HG03571 (cell line): ENCODE data around the gene CTDNEP1.

ENCODE experiments used
- ATAC-seq: cut with Tn5 transposase; IDR thresholded peaks from one replicate; pipeline ENCODE4 v1.9.1; 2021; ENCODE audit not compliant: unreplicated experiment

Gene CTDNEP1

DNA sequence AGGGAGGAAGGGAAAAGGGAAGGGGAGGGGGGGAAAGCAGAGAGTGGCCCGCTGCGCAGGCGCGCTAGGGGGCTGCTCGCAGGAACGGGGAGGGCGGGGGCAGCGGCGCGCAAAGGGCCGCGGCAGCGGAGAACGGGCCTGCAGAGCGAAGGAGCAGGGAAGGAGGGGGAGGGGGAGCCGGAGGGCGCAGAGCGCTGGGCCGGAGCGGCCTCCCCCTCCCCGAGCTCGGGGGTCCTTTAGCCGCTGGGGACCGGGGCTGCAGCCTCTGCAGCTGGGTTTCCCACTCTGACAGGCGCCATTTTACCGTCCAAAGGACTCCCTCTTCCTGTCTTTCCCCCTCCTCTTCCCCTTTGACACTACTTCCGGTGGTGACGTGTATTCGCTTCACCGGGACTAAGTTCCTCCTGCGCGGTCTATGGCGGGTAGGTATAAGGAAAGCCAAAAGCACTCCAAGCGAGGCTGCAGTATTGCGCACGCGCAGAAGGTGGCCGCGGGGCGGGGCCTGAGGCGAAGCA is at the start of gene CTDNEP1:
CTDNEP1 (minus strand) TSS at position 74 of the 515 bp plus-strand sequence. CDS start 438 bp downstream, outside the sequence.
- ATAC-seq = peak; percentile 68

GRCh38 chr17:7296189-7296861 is 44.8 kb upstream of the CTDNEP1 start:
- ATAC-seq = no peak

GRCh38 chr17:7295230-7296180 is 44.0 kb upstream of the CTDNEP1 start:
- no peak for ATAC-seq

DNA sequence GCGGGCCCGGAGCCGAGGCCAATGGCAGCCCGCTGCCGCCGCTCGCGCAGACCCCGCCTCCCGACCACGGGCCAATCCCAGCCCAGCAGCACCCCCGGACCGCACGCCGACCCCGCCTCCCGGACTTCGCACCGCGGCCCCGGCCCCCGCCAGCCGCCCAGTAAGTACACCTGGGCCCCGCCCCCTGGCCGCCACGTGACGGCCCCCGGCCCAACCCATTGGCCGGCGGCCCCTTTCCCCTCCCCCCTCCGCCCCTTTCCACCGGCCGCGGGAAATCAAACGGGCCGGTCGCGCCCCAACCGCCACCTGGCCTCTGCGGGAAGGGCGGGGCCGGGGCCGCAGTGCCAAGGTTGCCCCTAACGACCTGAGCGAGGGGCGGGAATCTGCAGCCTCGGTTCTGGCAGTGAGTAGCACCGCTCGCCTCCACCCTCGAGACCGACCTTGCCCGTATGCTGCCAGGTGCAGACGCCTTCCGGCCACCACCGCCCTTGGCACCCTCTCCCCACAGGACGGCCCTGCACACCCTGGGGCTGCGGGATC is 43.1 kb upstream of the CTDNEP1 start, which contains the start of gene YBX2:
YBX2 (minus strand) TSS at position 26 of the 540 bp plus-strand sequence. CDS start 139 bp downstream, outside the sequence.
- no peak for ATAC-seq

GRCh38 chr17:7293816-7294613 is 42.5 kb upstream of the CTDNEP1 start:
- no peak for ATAC-seq

DNA sequence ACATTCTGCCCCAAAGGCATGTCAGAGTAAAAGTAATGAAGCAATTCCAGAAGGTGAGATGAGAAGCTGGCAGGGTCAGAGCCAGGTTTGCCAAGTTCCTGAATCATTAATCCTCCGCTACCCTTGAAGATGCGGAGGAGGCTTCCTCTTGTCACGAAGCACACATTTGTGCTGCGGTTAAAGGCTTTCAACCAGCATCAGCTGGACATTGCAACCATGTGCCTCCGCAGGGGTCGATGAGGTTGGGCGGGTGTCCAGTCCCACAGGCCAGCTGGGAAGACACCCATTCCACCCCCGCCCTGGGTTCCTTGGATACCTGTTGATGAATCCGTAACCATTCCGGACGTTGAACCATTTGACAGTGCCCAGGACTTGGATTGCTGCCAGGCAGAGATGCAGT is 41.6 kb upstream of the CTDNEP1 start:
- ATAC-seq = no peak

DNA sequence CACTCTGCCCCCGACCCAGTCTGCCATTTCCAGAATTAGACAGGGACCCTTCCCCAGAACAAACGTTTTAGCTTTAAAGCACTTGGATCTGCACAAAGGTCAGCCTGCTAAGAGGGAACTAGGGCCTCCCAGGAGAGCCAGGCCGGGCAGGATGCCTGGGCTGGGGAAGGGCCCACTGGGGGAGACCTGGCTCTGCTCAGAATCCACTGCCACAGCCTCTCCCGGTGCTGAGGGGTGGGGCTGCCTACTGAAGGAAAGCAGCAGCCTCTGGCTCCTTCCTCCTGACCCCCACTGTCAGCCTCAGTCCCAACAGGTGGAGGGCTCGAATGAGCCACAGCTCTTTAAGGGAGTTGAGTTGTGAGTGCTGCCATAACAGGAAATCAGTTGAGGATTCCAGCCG is 41.2 kb upstream of the CTDNEP1 start:
- ATAC-seq = no peak

DNA sequence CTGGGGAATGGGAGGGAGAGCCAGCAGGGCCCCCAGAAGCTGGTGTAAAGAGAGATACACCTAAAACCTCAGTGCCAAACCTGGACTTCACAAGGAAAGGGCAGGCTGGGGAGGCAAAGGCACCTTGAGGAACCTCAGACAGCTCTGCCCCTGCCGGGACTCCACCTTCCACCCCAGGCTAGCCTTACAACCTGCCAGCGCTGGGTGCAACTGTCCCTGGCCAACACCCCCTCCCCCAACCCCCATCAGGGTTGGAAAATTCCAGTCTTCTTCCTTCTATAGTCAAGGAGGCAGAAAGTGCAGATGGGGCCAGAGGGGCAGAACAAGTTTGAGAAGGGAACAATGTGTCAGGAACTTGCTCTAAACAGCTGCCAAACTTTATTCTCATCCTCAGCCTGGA is 40.7 kb upstream of the CTDNEP1 start:
- ATAC-seq = no peak

GRCh38 chr17:7290685-7291084 is 39.2 kb upstream of the CTDNEP1 start:
- no peak for ATAC-seq

GRCh38 chr17:7290166-7290565 is 38.6 kb upstream of the CTDNEP1 start:
- ATAC-seq = no peak

DNA sequence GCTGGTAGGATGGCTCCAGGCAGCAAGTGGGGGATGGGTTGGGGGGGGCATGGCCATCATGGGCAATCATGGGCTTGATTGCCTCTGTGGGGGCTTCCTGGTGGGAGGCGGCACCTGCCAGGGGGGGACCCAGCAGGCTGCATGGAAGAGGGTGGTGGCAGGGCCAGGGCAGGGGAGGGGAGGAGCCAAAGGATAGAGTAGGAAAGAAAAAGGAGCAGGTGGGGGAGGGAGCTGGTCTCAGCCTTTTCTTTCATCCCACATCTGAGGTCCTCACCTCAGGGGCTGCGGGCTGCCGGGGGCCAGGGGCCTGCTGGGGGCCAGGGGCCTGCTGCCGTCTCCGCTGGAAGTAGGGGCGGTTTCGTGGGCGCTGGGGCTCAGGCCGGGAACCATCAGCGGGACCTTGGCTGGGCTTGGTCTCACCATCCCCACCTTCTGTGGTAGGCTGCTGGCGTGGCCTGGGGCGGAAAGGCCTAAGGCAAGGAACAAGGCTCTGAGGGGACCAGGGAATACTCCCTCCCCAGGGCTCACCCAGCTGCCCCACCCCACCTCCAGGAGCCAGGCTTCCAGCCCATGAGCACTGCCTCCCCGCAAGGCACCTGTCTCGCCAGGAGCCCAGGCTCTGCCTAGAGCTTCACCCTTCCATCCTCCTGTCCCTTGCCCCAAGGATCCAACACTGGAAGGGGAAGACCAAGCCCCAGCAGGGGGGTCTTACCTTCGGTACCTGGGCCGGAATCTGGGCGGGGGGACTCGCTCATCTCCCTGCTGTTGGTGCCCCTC is 37.9 kb upstream of the CTDNEP1 start:
- ATAC-seq = no peak

- no peak for ATAC-seq
Observed at GRCh38 chr17:7285679-7286078, 34.1 kb upstream of the CTDNEP1 start.

DNA sequence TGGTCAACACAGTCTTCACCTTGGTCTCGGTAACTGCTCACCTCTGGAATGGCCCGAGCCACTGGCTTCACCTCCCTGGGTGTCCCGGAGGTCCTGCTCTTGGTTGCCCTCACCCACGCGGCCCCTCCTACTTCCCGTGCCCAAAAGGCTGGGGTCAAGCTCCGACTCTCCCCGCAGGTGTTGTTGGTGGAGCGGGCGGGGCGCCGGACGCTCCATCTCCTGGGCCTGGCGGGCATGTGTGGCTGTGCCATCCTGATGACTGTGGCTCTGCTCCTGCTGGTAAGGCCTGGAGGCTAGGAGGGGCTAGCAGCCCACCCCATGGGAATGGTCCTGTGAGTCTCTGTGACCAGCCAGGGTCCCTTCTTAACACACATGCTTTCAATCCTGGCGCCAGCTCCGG is 33.4 kb upstream of the CTDNEP1 start:
- no peak for ATAC-seq

GRCh38 chr17:7283471-7284216 is 32.1 kb upstream of the CTDNEP1 start:
- no peak for ATAC-seq

DNA sequence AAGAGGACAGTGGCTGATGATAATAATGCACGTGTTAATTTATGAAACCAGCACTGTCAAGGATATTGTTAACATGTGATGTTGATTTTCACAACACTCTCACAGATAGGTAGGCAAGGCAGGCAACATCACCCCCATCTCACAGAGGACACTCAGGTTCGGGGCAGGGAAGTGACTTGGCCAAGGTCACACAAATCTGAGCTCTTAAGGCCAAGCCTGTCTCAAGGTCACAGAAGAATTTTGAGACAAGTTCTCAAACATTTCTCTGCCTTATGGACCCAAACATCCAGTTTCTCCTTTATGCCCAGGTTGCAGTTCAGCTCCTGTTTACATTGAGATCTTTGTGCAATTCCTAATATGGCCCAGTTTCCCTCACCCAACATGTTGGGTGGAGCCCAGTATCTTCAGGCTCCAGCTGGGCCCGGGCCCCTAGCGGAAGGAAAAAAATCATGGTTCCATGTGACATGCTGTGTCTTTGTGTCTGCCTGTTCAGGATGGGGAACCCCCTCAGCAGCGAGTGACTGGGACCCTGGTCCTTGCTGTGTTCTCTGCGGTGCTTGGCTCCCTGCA is 31.3 kb upstream of the CTDNEP1 start:
- ATAC-seq = no peak

- no peak for ATAC-seq
Observed at GRCh38 chr17:7281953-7282751, 30.6 kb upstream of the CTDNEP1 start.

GRCh38 chr17:7281074-7281952 is 29.8 kb upstream of the CTDNEP1 start, which contains the start of gene SLC2A4:
SLC2A4 (plus strand) TSS chr17:7281718; CDS start chr17:7281935, 217 bp downstream.
- peak; percentile 52 for ATAC-seq
